Posterior vena cava (tissue), 2 donors: ENCODE measurements around the gene SLC51B. TPM values are rescaled to one million over a fixed set of nuclear protein-coding genes. Genes with fewer than 3 reads are reported as not detected.
A peak's percentile ranks its signal among the peaks of the same experiment; 100 is the strongest.

Experiments used
- DNase-seq: peaks from one replicate; pipeline ENCODE4 v3.0.0-alpha.2; 2020; ENCODE audit warnings: low spot score
- intact Hi-C, 2 donors: fragments of 100-400 bp; cut with DNase I; formaldehyde crosslinking; loops; one replicate each; pipeline versions ENCODE4 v1.14.1 to v1.14.2; 2022 to 2023
- total RNA-seq, 2 donors: library from RNA; stranded (reverse); fragmentation: NEBNext Ultra II Directional; extraction: Animal tissue kit (Norgen Biotek cat#: 25700); gene quantifications; one replicate each; pipeline ENCODE4 v1.2.1, GENCODE V29; 2021
- donor health status: DM: yes; HTN: yes; CAD: no.
- donor health status: DM: yes; HTN: yes; CAD: no.

SLC51B gene
- total RNA-seq, 2 donors from 2014 or later = not detected

DNA sequence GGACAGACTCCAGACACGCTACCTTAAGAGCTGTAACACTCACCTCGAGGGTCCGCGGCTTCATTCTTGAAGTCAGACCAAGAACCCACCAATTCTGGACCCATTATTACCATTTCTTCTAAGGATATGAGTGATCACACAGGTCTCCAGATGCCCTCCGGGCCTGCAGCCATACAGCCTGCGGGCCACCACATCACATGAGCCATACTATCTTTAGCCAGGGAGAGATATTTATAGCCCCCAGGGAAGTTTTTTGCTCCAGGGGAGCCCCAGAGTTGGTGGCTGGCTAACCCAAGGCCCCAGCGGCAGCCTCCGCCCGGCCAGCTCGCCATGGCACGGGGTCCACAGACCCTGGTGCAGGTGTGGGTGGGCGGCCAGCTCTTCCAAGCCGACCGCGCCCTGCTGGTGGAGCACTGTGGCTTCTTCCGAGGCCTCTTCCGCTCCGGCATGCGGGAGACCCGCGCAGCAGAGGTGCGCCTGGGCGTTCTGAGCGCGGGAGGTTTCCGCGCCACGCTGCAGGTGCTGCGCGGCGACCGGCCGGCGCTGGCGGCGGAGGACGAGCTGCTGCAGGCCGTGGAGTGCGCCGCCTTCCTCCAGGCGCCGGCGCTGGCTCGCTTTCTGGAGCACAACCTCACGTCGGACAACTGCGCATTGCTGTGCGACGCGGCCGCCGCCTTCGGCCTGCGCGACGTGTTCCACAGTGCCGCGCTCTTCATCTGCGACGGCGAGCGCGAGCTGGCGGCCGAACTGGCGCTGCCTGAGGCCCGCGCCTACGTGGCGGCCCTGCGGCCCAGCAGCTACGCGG is 31.5 kb downstream of the SLC51B start, which contains the start of gene KBTBD13:
Gene KBTBD13, plus strand, starts transcription at position 261 of the 805 bp plus-strand sequence. Its CDS starts 70 bp downstream, at position 331.
- DNase-seq = no peak
- intact Hi-C loops = no loop called here

DNA sequence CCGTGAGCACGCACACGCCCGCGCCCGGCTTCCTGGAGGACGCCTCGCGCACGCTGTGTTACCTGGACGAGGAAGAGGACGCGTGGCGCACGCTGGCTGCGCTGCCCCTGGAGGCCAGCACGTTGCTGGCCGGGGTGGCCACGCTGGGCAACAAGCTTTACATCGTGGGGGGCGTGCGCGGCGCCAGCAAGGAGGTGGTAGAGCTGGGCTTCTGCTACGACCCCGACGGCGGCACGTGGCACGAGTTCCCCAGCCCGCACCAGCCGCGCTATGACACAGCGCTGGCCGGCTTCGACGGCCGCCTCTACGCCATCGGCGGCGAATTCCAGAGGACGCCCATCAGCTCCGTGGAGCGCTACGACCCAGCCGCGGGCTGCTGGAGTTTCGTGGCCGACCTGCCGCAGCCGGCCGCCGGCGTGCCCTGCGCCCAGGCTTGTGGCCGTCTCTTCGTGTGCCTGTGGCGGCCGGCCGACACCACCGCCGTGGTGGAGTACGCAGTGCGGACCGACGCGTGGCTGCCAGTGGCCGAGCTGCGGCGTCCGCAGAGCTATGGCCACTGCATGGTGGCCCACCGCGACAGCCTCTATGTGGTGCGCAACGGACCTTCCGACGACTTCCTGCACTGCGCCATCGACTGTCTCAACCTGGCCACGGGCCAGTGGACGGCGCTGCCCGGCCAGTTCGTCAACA is 32.2 kb downstream of the SLC51B start:
- intact Hi-C loops = no loop called here
- no peak for DNase-seq

DNA sequence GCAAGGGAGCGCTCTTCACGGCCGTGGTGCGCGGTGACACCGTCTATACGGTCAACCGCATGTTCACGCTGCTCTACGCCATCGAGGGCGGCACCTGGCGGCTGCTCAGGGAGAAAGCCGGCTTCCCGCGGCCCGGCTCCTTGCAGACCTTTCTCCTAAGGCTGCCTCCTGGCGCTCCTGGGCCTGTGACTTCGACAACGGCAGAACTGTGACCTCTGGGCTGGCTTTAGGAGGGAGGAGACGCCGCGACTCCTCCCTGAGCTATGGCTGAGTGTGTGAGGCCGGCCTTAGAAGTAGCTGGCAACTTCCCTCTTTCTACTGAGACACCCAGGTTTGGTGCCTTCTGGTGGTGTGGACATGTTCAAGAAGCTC is 32.8 kb downstream of the SLC51B start:
- DNase-seq = peak; percentile 87
- intact Hi-C loops = no loop called here

DNA sequence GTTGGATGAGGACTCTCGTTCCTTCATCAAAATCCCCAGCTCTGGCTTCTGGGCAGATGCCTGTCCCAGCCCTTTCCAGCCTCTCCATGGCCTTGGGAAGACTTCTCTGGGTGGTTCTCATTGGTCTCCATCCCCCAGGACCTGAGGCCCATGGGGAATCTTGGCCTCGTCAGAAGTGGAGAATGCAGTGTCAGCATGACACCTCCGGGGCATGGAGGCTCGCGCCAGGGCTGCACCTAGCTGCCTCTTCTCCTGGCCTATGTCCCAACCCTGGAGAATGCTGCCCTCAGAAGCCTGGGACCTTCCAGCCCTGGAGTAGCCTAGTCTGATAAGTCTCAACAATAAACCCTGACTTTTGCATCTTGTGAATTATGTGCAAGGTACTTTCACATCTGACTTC is 34.4 kb downstream of the SLC51B start:
- no peak for DNase-seq
- intact Hi-C loops = no loop called here

DNA sequence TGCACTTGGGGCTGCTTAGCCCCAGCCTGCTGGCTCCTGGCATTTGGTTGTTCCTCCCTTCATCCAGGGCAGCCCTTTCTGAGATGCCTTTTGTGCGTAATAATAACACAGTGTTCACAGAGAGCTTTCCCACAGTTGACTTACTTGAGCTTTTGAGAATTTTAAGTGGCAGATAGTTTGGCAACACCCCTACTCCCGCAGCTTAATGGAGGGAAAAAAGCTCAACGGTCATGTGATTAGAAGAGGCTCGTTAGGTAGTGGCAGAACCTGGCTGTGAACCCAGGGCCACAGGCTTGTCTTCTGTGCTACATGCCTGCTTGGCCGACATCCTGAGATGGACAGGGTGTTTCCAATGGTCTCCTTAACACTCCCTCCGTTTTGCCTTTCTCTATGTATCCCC is 36.1 kb downstream of the SLC51B start:
- no peak for DNase-seq
- intact Hi-C loops = loop anchor here in 1 of 2 donors (10.0 kb wide), 1 partner anchor 46 kb away; no protein-coding TSS in a partner anchor

DNA sequence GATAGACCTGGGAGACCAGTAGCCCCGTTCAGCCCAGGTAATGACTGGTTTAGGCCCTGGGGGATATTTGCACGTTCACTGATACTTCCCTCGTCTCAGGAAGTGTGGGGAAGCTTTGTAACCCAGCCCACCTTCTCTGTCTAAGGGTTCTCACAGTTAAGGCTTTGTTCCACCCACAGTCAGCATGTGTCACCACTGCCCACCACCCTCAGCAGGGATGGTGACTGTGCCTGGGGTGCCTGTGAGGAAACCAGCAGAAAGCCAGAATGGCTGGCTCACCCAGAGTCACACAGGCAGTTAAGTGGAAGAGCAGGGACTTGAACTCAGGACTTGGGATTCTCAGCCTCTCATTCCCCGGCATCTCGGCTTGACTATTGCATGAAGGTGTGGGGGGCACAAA is 36.6 kb downstream of the SLC51B start:
- intact Hi-C loops = loop anchor here in 1 of 2 donors (10.0 kb wide), 1 partner anchor 47 kb away; no protein-coding TSS in a partner anchor
- DNase-seq = no peak

DNA sequence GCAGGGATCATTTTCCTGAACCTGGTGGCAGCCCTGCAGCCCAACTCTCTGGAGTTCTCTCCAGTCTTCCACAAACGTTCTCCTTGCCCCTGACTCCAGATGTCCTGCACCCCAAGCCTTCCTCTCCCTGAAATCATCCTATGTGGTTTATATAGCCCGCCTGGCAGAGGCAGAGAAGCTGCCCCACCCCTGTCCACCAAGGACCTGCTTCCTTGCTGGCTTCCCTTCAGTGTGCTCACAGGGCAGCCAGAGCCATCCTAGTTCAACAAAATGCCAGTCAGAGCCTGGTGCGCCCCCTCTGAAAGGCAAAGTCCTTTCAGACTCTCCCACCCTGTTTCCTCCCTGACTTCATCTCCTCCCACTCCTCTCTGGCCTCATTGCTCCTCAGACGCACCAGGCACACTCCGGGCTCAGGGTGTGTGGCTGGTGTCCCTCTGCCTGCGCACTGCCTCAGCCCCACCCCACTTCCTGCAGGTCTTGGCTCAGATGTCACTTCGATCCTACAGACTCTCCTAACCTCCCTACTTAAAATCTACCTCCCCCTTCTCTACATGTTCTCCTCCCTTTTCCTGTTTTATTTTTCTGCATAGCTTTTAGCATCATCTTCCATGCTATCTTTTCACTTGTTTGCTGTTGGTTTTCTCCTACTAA is 37.2 kb downstream of the SLC51B start:
- DNase-seq = no peak
- intact Hi-C loops = loop anchor here in 1 of 2 donors (10.0 kb wide), 1 partner anchor 48 kb away; no protein-coding TSS in a partner anchor

DNA sequence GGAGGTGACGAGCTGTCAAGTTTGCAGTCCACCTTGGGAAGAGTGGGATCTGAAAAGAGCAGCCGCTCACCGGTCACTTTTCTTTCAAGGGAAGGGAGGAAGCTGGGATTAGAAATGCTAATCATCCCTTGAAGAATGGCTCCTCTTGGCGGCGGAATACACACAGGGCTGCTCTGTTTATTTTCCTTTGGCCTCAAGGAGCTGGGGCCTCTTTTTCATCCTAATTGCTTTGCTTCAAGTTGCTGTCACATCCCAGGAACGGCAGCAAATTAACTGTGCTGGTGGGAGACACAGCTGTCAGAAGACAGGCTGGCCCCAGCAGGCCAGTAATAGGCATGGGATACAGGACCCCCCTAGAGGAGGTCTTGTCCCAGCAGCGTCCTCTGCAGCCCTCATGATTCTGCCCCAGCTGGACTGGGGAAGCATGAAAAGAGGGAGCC is 38.1 kb downstream of the SLC51B start:
- intact Hi-C loops = loop anchor here in 1 of 2 donors (10.0 kb wide), 1 partner anchor 48 kb away; no protein-coding TSS in a partner anchor
- no peak for DNase-seq

DNA sequence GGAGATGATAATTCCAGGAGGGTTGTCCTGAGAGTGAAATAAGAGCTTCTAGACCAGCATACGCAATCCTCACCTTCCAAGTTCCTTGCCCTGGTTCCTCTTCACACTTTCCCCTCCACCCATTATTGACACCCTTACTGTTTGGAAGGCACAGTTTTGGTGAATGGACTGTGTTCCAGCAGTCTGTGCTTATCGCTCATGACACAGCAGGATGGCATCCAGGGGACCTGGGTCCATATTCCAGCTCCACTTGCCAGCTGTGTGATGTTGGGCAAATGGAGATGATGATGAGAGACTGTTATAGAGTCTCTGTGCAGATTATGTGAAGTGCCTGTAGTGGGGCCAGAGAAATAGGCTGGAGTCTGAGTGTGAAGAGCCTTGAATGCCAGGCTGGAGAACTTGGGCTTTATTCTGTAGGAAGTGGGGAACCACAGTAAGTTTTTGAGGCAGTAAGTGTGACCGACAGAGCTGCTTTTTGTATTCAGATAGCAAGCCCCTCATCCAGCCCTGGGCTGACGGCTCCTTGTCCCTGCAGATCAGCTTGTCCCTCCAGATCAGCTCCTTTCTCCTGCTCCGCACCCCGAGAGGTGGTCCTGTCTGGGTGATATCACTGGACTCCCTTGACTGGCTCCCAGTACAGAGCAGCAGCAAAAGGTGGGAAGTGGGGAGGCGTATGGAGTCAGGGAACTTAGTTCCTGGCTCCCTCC is 39.5 kb downstream of the SLC51B start:
- intact Hi-C loops = loop anchor here (5.0 to 10.0 kb wide), 2 partner anchors 32 to 50 kb away; no protein-coding TSS in a partner anchor
- DNase-seq = no peak

DNA sequence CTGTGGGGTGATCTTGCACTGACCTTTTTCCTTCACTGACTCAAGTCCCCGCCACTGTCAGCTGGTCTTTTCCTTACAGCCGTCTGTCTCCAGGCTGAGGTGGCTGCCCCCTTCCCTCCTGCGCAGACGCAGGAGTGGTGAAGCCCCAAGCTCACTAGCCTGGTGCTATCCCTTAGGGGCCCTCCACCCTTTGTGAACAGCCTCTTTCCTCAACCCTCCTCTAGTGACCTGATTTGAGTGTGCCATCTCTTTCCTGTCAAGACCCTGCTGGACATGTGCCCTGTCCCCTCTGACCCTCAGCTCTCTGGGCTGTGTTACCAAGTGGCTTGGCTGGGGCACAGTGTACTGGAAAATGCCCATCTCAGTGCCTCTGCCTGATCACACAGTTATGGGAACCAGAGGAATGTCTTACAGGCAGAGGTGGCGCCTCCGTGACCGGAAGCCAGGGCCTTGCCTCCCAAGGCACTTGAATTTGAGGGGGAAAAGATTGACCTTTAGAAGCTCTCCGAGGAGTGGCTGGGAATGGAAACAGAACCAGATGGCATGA is 40.1 kb downstream of the SLC51B start:
- intact Hi-C loops = loop anchor here (5.0 to 10.0 kb wide), 2 partner anchors 33 to 50 kb away; no protein-coding TSS in a partner anchor
- no peak for DNase-seq

DNA sequence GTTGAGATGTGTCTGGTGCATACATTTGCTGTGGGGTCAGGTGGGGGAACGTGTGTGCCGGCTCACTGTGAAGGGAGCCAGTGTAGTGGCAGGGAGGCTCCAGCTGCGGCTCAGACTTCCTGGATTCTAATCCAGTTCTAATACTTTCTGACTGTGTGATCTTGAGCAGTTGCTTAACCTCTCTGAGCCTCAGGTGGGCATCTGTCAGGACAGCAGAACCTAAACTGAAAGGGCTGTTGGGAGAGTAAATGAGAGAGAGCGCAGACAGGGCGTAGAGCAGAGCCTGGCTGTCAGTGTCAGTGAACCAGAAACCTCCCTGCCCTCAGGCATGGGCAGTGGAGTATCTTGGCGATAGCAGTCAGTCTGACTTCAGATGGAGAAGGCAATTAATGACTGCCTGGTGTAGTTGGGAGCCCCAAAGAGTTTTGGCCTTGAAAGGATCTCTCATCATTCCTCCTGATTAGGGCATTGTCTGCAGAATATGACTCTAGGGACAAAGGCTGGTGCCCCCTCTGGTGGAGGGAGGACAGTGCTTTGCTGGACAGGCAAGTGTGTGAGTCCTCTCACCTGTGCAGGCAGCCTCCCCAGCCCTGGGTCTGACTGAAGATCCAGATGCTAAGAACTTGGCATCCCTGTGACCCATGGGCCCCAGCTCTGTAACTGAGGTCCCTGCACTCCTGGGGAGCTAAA is 40.9 kb downstream of the SLC51B start:
- DNase-seq = no peak
- intact Hi-C loops = loop anchor here (5.0 to 10.0 kb wide), 2 partner anchors 34 to 51 kb away; no protein-coding TSS in a partner anchor

DNA sequence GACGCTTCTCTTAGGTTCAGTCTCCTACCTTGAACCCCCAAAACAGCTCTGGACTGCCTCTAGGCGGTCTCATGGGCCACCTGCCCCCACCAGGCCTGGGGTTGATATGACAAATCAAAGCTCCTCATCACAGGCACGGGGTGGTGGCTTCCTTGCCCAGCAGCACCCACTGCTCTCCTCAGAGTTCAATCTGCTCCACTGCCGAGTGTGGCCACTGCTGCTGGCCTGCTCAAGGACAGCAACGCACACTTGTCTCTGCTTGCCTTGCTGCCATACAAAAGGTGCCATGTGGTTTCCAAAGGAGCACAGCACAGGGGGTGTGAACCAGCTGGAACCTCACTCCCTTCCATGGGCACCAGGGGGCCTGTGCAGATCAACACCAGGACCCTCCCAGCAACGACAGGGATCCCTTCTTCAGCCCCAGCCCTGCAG is 41.5 kb downstream of the SLC51B start:
- DNase-seq = no peak
- intact Hi-C loops = loop anchor here (5.0 to 10.0 kb wide), 2 partner anchors 34 to 52 kb away; no protein-coding TSS in a partner anchor

DNA sequence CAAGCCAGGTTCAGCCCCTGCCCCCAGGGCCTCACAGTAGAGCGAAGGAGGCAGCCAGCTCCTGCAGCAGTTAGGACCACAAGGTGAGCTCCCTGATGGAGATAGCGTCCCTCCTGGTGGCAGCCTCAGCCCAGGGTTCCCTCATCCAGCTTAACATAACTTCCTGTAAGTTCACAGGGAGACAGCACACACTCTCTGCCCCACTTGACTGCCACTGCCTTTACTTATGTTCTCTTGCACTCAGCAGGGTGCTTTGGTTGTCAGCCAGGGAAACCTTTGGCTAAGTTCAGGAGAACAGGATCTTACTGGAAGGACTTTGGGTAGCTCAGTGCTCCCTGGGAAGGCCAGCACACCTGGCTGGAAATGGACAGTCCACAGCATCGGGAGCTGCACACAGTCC is 42.2 kb downstream of the SLC51B start:
- intact Hi-C loops = loop anchor here (5.0 to 10.0 kb wide), 2 partner anchors 35 to 53 kb away; no protein-coding TSS in a partner anchor
- no peak for DNase-seq

DNA sequence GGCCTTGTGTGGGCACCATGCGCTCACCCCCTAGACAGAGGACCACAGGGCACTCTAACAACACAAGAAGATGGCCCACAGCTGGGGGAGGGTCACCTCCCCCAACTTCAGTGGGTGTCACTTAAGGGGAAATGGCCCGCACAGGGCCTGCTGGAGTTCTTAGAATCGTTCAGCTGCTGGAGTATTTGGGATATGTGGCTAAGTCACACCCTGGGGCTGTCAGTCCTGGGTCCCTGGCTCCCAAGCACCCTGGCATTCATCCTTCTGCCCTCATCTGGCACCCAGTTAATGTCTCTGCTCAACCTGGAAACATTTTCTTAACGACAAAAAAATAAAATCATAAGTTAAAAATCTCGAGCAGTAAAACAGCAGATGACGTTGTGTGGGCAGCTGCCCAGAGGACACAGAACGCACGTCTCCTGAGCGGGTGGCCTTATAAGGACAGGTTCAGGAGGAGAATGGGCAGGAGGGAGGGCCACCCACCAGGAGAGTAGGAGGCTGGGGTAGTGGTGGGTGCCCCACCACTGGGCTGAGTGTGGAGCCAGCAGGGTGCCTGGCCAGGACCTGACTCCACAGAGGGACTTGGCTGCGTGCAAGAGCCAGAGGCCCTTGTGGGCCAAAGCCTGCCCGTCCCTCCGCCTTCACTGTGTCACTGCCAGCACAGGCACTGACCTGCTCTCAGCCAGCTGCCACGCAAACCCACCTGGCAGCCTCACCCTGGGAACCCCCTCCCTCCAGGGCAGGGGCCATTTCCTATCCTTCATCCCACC is 42.9 kb downstream of the SLC51B start:
- DNase-seq = peak; percentile 94
- intact Hi-C loops = loop anchor here (5.0 to 10.0 kb wide), 2 partner anchors 36 to 53 kb away; no protein-coding TSS in a partner anchor

DNA sequence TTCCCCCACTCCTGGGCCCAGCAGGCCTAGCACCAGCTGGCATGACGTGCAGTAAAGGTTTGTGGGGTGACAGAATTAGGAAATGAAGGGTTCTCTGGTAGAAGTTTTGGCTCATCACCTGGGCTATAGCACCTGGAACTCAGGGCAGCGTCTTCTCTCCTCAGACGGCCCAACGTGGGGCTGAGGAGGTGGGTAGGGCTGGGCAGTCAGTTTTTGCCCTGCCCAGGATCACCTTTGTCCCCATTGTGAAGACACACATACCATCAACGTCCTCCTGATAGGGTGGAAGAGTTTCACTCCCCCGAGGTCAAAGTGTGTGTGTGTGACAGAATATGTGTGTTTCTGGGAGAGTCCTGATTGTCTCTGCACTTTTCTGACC is 43.4 kb downstream of the SLC51B start:
- intact Hi-C loops = loop anchor here (5.0 to 10.0 kb wide), 2 partner anchors 36 to 54 kb away; no protein-coding TSS in a partner anchor

DNA sequence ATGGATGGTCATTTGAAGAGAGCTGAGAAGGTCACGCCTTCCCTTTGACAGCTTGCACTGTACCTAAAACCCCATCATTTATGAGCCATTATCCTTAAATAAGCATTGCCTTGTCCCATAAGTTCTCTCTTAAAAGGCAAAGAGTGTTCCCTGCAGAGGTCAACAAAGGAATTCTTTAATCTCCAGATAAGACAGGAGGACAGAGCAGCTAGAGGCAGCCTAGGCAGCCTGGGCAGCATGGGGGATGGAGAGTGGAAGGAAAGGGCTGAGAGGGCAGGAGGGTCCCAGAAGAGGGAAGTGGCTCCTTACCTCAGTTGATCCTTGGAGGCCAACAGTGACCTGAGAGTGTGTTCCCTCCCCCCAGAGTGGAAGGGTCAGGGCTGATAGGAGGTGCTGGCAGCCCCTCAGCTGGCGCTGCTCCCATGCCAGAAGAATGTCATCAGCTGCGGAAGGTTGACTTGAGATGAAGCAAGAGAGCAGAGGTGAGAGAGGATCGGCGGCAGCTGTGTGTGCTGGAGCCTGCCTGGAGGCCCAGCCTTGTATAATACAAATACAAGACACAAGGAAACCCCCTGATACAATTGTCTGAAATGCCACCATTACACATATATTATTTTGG is 44.1 kb downstream of the SLC51B start:
- no peak for DNase-seq
- intact Hi-C loops = loop anchor here (5.0 to 10.0 kb wide), 2 partner anchors 37 to 55 kb away; no protein-coding TSS in a partner anchor

More for the DNA sequence above, 43.4 kb downstream of the SLC51B start:
- no peak for DNase-seq
